Right ventricle myocardium superior (tissue), 1 donor: ENCODE data around the gene IGF2R. TPM values are rescaled to one million over a fixed set of nuclear protein-coding genes. Genes with fewer than 3 reads are reported as not detected.
"Not testable (repeated sequence)": the region's sequence is repeated elsewhere in the genome, so short reads cannot be mapped to it uniquely, and the experiment has no call there.

Experiments
- ATAC-seq: fragments of 200-7000 bp; cut with Tn5 transposase; one replicate; pipeline ENCODE4 v1.9.1; 2020; ENCODE audit warnings: mild to moderate bottlenecking; ENCODE audit not compliant: poor library complexity
- DNase-seq: peaks from one replicate; pipeline ENCODE4 v3.0.0-alpha.2; 2020
- intact Hi-C: fragments of 100-400 bp; cut with DNase I; formaldehyde crosslinking; loops from one replicate; pipeline ENCODE4 v1.11.2; 2022
- total RNA-seq: library from RNA; stranded (reverse); fragmentation: NEBNext Ultra II Directional; extraction: Animal tissue kit (Norgen Biotek cat#: 25700); gene quantifications from one replicate; pipeline ENCODE4 v1.2.1, GENCODE V29; 2021
- donor health status: DM: no; HTN: yes; CAD: no; lungs with severe emphysema.

IGF2R gene
- total RNA-seq, 1 donor from 2014 or later: 68.4 TPM

DNA sequence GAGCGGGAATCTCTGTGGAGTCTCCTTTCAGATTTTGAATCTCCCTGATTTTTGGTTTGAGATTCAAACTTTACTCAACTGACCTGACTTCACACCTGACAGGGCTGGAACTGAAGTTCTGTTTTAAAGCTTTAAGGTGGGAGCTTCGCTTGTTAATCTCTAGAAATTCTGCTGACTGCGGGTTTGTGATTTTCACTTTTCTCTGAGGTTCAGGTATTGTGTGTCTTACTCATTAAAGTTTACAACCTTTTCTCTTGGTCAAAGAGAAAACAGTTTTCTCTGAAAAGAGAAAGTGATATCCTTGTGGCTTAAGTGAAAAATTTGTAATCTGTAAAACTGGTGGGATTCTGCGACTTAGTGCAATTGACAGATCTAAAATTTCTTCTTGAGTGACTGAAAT lies 20.7 kb upstream of the IGF2R start:
- no peak for DNase-seq
- no peak for ATAC-seq
- intact Hi-C loops: no loop called here

DNA sequence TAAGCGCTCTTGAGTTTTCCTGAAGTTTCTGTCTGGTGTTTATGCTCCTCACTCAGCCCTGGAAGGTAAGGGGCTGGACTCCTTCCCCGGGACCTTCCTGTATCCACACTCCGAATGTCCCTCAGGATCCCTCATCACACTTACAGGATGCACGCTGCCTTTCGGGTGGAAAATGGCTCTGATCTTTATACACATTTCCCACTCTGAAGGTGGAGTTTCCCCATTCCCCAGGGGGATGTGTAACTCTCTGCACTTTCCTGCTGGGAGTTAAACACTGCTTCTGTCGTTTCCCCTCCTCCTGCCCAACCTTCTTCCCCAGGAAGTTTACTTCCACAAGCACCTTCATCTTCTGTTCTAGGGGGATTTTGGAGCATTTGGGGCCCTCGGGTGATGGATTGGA lies 17.1 kb upstream of the IGF2R start:
- intact Hi-C loops: no loop called here

DNA sequence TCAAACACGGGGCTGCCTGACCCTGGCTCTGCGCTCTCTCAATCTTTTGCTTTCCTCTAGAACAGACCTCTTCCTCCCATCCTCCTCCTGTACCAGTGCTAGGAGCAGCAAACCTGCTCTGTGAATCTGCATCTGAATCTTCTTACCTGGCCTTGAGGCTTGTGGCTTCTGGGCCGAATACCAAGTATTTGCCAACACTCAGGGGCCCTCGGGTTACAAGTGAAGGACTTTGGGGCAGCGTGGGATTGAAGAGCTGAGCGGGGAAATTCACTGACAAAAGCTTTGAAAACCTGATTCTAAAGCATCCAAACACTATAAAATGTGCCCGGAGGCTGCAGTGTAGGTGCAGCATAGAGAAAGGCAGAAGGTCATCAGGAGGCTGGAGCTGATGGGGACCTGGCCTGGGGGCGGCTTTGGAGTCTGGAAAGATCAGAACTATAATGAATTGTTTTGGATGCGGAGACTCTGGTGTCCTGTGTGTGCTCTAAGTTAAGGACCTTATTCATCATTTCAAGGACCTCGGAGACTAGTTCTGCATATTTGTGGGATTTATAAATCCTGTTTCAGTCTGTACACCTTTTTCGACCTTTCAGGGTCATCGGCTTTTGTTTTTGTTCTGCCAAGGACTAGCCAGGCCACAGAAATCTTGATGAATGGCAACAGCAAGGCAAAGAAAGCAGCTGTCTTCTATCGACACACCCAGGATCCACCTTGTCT lies 16.4 kb upstream of the IGF2R start:
- intact Hi-C loops: no loop called here
- DNase-seq (no peak), ATAC-seq (no peak)

More for the DNA sequence above, 17.1 kb upstream of the IGF2R start:
- no peak for ATAC-seq
- DNase-seq: no peak

DNA sequence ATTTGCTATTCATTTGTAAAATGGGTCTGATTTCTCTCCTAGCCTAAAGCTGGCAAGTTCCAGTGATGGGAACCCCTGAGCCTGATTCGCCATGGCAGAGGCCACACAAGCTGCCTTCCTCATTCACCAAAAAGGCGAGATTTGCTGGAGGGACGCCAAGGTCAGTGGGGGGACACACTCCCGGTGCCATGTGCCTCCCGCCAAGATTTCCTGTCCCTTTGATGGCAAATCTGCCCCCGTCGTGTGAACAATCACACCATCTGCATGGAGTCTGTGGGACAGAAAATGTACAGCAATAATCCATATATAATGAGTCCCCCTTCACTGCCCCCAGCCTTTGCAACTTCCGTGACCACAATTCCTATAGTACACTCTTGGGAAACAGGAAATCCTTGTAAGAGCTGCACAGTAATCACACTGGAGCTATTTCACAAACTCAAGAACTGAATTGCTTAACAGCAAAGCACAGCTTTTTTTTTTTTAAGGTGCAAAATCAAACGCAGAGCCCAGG lies 15.7 kb upstream of the IGF2R start:
- ATAC-seq: peak; percentile 77
- intact Hi-C loops: no loop called here
- DNase-seq: peak; percentile 74

DNA sequence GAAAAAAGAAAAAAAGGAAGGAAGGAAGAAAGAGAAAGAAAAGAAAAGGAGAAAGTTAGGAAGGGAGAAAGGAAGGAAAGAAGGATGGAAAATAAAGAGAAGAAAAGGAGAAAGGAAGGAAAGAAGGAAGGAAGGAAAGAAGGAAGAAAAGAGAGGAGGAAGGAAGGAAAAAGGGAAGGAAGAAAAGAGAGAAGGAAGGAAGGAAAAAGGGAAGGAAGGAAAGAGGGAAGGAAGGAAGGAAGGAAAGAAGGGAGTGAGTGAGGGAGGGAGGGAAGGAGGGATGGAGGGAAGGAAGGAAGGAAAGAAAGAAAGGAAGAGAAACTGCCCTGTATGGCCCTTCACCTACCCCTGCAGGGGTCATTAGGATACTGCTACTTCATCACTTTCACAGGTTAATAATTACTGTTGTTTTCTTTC lies 12.9 kb upstream of the IGF2R start:
- ATAC-seq: no peak
- intact Hi-C loops: no loop called here
- DNase-seq: no peak

DNA sequence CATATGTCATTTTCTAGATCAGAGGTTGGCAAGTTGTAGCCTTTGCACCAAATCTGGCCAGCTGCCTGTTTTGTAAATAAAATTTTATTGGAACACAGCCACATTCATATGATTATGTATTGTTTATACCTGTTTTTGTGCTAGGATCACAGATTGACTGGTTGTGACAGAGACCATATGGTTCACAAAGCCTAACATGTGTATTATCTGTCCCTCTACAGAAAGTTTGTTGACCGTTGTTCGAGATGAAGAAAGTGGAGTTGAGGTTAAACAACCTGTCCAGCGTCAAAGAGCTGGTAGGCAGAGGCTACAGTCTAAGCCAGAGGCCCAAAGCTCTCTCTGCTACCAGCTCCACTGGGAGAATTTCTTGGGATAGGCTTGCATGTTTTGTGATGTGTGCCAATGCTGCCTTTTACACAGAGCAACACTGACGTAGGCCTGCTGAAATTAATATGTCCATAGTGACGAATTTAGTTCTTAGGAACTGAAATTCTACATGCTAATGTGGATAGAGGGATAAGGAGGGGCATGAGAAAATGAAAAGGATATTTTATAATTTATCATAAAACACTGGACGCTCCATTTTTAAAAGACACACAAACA lies 11.7 kb upstream of the IGF2R start:
- intact Hi-C loops: no loop called here
- DNase-seq (no peak), ATAC-seq (no peak)

DNA sequence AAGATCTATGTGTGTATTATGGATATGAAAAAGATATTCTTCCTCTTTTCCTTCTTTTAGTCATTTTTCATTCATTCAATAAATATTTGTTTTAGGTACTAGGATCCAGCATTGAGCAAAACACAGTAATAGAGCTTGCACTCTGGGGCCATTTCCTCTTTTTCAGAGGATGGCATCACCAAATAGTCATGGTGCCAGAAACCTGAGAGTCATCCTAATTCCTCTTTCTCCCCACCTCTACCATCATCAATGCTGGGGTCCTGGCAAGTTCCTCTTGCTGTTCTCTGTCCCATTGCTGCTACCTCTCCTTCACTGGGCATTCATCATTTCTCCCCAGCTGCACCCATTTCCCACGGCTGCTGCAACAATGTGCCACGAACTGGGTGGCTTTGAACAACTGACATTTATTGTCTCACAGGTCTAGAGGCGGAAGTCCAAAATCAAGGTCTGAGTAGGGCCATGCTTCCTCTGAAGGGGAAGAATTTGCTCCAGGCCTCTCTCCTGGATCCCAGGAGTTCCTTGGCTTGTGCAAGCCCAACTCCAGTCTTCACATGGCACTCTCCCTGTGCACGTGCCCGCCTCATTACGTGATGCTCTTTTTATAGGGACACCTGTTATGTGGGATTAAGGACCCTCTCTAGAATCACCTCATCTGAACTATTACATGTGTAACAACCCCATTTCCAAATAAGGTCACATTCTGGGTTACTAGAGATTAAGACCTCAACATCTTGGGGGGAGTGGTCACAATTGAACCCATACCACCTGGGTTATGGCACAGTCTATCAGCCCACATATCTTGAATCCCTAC lies 9.5 kb upstream of the IGF2R start:
- intact Hi-C loops: no loop called here
- DNase-seq (no peak), ATAC-seq (peak; percentile 62)

DNA sequence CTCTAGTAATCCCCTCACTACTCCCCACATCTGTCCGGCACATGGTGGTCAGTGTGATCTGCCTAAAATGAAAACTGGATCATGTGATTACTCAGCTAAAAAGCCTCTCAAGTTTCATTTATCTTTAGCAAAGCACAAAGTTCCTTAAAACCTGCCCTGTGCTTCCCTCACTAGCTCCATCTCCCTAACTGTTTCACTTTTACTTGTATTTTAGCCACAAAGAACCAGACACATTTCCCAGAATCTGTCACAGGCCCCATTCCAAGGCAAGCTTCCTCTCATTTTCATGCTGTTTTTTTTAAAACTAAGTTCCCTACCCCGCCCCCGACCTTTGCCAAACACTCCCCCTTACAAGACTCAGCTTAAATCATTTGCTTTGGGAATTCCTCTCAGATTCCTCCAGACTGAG lies 8.9 kb upstream of the IGF2R start:
- intact Hi-C loops: no loop called here
- ATAC-seq (peak; percentile 81), DNase-seq (no peak)

DNA sequence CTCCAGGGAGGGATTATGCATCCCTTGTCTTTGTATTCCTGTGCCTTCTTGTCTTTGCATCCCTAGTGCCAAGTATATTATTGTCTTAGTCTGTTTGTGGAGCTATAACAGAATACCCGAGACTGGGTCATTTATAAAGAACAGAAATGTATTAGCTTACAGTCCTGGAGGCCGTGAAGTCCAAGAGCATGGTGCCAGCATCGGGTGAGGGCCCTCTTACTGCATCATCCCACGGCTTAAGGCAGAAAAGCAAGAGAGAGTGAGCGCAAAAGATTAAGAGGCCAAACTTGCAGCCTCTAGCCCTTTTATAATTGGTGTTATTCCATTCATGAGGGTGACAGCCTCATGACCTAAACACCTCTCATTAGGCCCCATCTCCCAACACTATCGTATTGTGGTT lies 8.4 kb upstream of the IGF2R start:
- ATAC-seq (no peak), DNase-seq (no peak)
- intact Hi-C loops: no loop called here

DNA sequence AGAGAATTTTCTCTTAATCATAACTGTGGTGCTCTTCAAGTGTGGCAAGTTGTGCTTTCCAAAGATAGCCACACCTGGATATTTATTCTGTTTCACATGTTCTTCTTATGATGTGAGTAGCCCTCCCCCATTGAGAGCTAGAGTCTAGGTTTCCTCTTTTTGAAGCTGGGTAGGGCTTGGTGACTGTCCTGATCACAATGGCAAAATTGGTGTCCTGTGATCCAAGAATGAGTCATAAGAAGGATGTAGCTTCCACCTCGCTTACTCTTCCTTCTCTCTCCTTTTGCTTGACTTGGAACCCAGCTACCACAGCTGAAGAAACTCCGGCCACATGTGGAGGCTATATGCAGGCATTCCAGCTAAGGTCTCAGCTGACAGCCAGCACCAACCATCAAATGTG lies 7.4 kb upstream of the IGF2R start:
- ATAC-seq: no peak
- intact Hi-C loops: no loop called here

DNA sequence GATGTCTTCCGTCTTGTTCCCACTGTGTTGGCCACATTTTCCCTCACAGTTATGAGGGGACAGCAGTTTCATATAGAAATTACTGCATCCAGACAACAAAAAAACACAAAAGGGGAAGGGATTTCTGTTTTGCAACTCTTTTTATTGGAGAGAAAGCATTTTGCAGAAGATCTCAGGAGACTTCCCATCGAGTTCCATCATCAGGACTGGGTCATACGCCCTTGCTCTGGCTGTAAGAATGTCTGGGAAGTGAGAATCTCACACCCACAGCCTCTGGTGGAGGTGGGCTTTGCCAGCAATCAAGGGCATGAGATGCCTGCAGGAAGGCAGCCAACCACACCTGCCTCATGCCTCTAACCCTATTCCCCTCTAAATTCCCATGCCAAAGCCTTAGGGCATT lies 5.8 kb upstream of the IGF2R start:
- intact Hi-C loops: no loop called here
- DNase-seq (no peak), ATAC-seq (no peak)

More for the DNA sequence above, 7.4 kb upstream of the IGF2R start:
- DNase-seq: no peak

DNA sequence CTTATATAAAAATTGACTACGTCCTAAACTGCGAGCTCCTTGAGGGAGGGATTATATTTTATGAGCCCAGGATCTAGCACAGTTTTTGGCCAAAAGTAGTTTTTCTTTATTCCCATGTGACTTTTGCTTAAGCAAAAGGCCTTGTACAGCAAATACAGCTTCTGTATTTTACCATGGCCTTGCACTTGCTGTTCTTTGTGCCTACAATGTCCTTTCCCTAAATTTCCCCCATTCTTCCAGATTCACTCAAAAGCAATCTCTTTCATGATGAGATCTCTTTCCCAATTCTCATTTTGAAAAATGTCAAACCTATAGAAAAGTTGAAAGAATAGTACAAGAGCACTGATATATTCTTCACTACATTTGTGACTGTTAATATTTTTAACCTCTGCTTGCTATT lies 4.8 kb upstream of the IGF2R start:
- ATAC-seq: no peak
- no peak for DNase-seq
- intact Hi-C loops: no loop called here

DNA sequence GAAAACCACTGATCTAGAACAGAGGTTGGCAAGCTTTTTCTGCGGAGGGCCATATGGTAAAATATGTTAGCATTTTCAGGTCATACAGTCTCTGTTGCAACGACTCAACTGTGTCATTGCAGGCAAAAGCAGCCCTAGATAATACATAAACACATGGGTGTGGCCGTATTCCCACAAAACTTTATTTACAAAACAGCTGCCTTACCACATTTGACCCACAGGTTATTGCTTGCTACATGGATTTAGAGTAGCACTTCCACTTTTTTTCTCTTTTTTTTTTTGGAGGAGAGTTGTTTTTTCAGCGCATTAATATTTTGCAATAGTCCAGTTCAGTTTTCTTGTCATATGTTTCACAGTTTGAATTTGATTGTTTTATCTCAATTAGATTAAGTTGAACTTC lies 2.5 kb upstream of the IGF2R start:
- no peak for ATAC-seq
- intact Hi-C loops: loop anchor here (5.0 kb wide), 1 partner anchor 76 kb away; no protein-coding TSS in a partner anchor
- DNase-seq: no peak

DNA sequence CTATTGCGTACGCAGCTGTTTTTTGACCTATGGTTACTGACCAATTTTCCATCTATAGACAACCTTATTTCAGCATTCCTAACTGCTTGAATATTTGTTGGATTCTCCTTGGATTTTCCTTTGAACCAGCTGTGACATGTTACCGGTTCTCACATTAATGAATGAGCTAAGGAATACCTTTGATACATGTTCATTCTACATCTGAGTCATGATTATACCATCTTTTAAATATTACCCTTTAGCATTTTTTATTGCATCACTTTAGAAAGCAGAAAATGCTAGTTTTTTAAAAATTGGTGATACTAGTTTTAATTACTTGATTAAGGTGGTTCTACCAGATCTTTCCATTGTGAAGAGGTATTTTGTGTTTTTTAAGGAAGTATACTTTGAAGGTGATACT lies 1.9 kb upstream of the IGF2R start:
- DNase-seq (no peak), ATAC-seq (no peak)
- intact Hi-C loops: loop anchor here (5.0 kb wide), 1 partner anchor 75 kb away; no protein-coding TSS in a partner anchor

DNA sequence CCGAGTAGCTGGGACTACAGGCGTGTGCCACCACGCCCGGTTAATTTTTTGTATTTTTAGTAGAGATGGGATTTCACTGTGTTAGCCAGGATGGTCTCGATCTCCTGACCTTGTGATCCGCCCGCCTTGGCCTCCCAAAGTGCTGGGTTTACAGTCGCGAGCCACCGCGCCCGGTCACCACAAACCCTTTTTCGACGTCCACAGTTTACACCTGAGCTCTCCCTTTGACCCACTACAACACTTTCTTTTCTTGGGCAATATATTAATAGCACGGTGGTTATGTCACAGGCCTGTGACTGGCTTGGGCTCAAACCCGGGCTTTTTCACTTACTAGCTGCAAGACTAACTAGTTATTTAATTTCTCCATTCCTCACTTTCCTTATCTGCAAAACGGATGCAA lies 1.3 kb upstream of the IGF2R start:
- not testable (repeated sequence) for DNase-seq, ATAC-seq
- intact Hi-C loops: loop anchor here (5.0 kb wide), 1 partner anchor 75 kb away; no protein-coding TSS in a partner anchor

DNA sequence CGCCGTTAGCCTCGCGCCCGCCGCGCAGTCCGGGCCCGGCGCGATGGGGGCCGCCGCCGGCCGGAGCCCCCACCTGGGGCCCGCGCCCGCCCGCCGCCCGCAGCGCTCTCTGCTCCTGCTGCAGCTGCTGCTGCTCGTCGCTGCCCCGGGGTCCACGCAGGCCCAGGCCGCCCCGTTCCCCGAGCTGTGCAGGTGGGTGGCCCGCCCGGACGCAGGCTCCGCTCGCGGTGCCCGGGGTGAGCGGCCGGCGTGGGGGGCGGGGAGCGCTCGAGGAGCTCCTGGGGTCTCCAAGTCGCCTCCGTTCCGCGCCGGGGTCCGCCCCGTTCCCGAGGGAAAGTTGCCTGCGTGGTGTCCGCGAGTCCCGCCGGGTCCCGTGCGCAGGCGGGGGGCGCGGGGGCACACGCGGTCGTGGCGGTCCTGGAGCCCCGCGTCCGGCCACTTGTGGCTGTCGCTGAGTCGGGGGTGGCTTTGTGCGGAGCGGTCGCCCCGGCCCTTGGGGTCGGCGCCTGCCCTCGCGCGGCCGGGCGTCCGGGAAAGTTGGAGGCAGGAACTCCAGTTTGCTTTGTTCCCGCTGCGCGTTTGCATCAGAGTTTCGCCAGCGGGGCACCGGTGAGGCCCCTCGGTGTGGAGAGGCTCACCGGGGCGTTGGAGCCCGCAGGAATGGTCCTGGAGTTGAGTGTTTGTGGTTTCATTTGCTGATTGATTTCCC lies 476 bp downstream of the IGF2R start:
- peak; percentile 63 for DNase-seq
- ATAC-seq: peak; percentile 7
- intact Hi-C loops: loop anchor here (5.0 kb wide), 1 partner anchor 73 kb away; no protein-coding TSS in a partner anchor

DNA sequence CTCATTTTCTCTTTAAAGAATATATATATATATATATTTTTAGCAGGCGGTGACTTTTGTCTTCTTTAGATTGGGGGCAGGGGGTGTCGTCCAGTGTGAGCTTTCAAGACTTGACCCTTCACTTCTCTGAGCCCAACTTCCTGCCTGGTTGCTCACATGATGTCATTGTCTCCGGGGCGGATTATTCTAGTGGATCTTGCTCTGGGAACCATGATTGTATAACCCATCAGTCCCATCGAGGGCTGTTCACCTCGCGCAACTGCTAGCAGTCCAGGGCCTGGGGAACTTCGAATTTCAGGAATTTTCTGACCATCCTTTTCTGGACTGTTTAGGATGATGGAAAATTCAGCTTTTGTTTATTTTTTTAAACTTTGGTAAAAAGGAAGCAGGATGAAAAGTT lies 1.0 kb downstream of the IGF2R start:
- DNase-seq (no peak), ATAC-seq (peak; percentile 55)
- intact Hi-C loops: loop anchor here (5.0 kb wide), 1 partner anchor 72 kb away; no protein-coding TSS in a partner anchor

DNA sequence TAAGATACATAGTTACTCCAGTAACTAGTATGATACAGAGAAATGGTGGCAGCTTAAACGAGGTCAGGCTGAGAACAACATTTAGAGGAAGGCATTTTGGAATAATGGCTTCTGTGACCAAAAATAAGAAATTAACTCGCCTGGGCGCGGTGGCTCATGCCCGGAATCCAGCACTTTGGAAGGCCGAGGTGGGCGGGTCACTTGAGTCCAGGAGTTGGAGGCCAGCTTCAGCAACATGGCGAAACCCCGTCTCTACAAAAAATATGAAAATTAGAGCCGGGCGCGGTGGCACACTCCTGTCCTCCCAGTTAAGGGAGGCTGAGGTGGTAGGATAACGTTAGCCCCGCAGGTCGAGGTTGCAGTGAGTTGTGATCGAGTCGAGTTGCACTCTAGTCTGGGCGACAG lies 1.8 kb downstream of the IGF2R start:
- no peak for DNase-seq
- no peak for ATAC-seq
- intact Hi-C loops: no loop called here
